HG02840 (cell line): Measurements from ENCODE around the gene FBXO8.

Experiments
- ATAC-seq: cut with Tn5 transposase; IDR thresholded peaks from one replicate; pipeline ENCODE4 v1.9.1; 2021; ENCODE audit warnings: mild to moderate bottlenecking, moderate library complexity, moderate number of reproducible peaks; ENCODE audit not compliant: unreplicated experiment, low FRiP score

FBXO8 gene

GRCh38 chr4:174212061-174212460 is 71.4 kb downstream of the FBXO8 start:
- ATAC-seq, result no peak

GRCh38 chr4:174211622-174212044 is 71.8 kb downstream of the FBXO8 start:
- ATAC-seq, result no peak

GRCh38 chr4:174210952-174211490 is 72.4 kb downstream of the FBXO8 start:
- ATAC-seq, result no peak

- ATAC-seq, result no peak
Observed at GRCh38 chr4:174210354-174210753, 73.1 kb downstream of the FBXO8 start.

GRCh38 chr4:174209341-174209740 is 74.1 kb downstream of the FBXO8 start:
- ATAC-seq, result no peak

GRCh38 chr4:174207367-174207766 is 76.1 kb downstream of the FBXO8 start:
- ATAC-seq, result no peak

GRCh38 chr4:174204164-174204831 is 79.2 kb downstream of the FBXO8 start:
- no peak for ATAC-seq

- no peak for ATAC-seq
Observed at GRCh38 chr4:174201871-174202270, 81.6 kb downstream of the FBXO8 start.

GRCh38 chr4:174199735-174200134 is 83.7 kb downstream of the FBXO8 start:
- ATAC-seq, result no peak

- ATAC-seq, result no peak
Observed at GRCh38 chr4:174198828-174199227, 84.6 kb downstream of the FBXO8 start.

GRCh38 chr4:174198396-174198795 is 85.1 kb downstream of the FBXO8 start:
- ATAC-seq, result no peak

- no peak for ATAC-seq
Observed at GRCh38 chr4:174193438-174194374, 89.8 kb downstream of the FBXO8 start.

GRCh38 chr4:174192943-174193342 is 90.5 kb downstream of the FBXO8 start:
- no peak for ATAC-seq

- ATAC-seq, result no peak
Observed at GRCh38 chr4:174190832-174191500, 92.5 kb downstream of the FBXO8 start.

GRCh38 chr4:174189392-174190015 is 94.0 kb downstream of the FBXO8 start:
- no peak for ATAC-seq
